ENCODE results near the gene SOX8.
"Not testable (repeated sequence)": the region's sequence is repeated elsewhere in the genome, so short reads cannot be mapped to it uniquely, and the experiment has no call there.

SOX8 gene

DNA sequence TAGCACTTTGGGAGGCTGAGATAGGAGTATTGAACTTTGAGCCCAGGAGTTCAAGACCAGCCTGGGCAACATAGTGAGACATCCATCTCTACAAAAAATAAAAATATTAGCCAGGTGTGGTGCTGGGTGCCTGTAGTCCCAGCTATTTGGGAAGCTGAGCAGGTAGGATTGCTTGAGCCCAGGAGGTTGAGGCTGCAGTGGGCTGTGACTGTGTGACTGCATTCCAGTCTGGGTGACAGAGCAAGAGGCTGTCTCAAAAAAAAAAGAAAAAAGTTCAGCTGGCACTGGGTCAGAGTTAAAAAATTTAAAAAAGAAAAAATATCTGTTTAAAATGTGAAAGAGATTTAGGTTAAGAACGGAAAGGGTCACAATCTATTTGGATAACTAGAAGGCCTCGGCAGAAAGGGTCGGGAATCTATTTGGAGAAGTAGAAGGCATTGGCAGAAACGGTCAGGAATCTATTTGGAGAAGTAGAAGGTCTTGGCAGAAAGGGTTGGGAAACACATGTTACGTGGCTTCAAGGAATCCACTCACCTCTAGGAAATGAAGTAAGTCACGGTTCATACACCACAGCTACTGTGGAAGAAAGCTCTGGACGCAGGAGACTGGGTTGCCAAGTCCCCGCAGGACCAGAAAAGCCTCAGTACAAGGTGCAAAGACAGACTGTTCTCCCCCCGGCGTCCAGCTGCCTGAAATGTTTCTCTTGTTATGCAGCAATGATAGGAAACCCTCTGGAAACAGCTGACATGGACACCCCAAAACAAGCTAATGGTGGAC lies 36.1 kb upstream of the SOX8 start:
- H3K4me3 ChIP-seq (replicated peaks; ENCODE audit: low read depth, low read length): no peak overlapping the region
- TF ChIP-seq, protein P1, sequence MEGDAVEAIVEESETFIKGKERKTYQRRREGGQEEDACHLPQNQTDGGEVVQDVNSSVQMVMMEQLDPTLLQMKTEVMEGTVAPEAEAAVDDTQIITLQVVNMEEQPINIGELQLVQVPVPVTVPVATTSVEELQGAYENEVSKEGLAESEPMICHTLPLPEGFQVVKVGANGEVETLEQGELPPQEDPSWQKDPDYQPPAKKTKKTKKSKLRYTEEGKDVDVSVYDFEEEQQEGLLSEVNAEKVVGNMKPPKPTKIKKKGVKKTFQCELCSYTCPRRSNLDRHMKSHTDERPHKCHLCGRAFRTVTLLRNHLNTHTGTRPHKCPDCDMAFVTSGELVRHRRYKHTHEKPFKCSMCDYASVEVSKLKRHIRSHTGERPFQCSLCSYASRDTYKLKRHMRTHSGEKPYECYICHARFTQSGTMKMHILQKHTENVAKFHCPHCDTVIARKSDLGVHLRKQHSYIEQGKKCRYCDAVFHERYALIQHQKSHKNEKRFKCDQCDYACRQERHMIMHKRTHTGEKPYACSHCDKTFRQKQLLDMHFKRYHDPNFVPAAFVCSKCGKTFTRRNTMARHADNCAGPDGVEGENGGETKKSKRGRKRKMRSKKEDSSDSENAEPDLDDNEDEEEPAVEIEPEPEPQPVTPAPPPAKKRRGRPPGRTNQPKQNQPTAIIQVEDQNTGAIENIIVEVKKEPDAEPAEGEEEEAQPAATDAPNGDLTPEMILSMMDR (IDR thresholded peaks at IDR 0.05; ENCODE audit: low read length, missing control alignments): no peak
- DNase-seq (ENCODE audit: low read depth): no peak

DNA sequence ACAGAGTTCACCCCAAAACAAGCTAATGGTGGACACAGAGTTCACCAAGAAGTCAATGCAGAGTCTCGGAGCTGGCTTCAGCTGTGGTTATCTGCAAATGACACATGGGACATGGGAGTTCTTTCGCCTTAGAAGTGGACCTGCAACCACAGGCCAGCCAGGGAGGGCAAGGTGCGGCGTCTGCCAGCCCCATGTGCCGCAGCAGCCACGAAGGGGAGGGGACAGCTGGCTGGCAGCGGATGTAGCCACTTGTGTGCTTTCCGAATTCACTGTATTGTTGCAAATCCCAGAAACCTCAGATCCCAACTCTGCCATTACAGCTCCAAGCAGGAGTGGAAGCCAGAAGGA lies 35.5 kb upstream of the SOX8 start:
- no peak for DNase-seq (ENCODE audit: low read depth)
- TF ChIP-seq, protein P1 (IDR thresholded peaks at IDR 0.05; ENCODE audit: low read length, missing control alignments): no peak
- H3K4me3 ChIP-seq (replicated peaks; ENCODE audit: low read depth, low read length): no peak overlapping the region

- TF ChIP-seq, protein P1 (IDR thresholded peaks at IDR 0.05; ENCODE audit: low read length, missing control alignments): no peak
- H3K4me3 ChIP-seq (replicated peaks; ENCODE audit: low read depth, low read length): no peak overlapping the region
- DNase-seq (ENCODE audit: low read depth): no peak
These were observed 34.2 kb upstream of the SOX8 start for GRCh38 chr16:947255-947921.

- DNase-seq (ENCODE audit: low read depth); H3K4me3 ChIP-seq (replicated peaks; ENCODE audit: low read depth, low read length): not testable (repeated sequence)
These were observed 33.7 kb upstream of the SOX8 start for GRCh38 chr16:947922-948303.

DNA sequence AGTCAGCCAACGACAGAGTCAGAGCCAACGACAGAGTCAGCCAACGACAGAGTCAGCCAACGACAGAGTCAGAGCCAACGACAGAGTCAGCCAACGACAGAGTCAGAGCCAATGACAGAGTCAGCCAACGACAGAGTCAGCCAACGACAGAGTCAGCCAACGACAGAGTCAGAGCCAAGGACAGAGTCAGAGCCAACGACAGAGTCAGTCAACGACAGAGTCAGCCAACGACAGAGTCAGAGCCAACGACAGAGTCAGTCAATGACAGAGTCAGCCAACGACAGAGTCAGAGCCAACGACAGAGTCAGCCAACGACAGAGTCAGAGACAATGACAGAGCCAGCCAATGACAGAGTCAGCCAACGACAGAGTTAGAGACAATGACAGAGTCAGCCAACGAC lies 32.8 kb upstream of the SOX8 start:
- DNase-seq (ENCODE audit: low read depth): not testable (repeated sequence)

DNA sequence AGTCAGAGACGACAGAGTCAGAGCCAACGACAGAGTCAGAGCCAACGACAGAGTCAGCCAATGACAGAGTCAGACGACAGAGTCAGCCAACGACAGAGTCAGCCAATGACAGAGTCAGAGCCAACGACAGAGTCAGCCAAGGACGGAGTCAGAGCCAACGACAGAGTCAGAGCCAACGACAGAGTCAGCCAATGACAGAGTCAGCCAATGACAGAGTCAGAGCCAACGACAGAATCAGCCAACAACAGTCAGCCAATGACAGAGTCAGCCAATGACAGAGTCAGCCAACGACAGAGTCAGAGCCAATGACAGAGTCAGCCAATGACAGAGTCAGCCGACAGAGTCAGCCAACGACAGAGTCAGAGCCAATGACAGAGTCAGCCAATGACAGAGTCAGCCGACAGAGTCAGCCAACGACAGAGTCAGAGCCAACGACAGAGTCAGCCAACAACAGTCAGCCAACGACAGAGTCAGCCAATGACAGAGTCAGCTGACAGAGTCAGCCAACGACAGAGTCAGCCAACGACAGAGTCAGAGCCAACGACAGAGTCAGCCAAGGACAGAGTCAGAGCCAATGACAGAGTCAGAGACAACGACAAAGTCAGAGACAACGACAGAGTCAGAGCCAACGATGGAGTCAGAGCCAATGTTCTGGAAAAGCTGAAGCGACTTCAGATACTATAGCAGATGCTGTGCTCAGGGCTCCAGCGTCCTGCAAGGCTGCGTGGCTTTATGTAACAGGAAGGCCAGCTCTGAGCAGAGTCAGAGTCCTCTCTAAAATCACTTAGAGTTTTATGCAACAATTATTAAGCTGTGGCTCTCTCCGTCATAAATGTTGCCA lies 30.6 kb upstream of the SOX8 start:
- H3K4me3 ChIP-seq (replicated peaks; ENCODE audit: low read depth, low read length): not testable (repeated sequence)

More for the DNA sequence above, 32.8 kb upstream of the SOX8 start:
- not testable (repeated sequence) for H3K4me3 ChIP-seq (replicated peaks; ENCODE audit: low read depth, low read length)

GRCh38 chr16:951660-952301 lies 29.8 kb upstream of the SOX8 start:
- H3K4me3 ChIP-seq (replicated peaks; ENCODE audit: low read depth, low read length): no peak overlapping the region
- no peak for DNase-seq (ENCODE audit: low read depth)
- TF ChIP-seq, protein P1 (IDR thresholded peaks at IDR 0.05; ENCODE audit: low read length, missing control alignments): no peak

More for the DNA sequence above, 30.6 kb upstream of the SOX8 start:
- DNase-seq (ENCODE audit: low read depth): not testable (repeated sequence)

DNA sequence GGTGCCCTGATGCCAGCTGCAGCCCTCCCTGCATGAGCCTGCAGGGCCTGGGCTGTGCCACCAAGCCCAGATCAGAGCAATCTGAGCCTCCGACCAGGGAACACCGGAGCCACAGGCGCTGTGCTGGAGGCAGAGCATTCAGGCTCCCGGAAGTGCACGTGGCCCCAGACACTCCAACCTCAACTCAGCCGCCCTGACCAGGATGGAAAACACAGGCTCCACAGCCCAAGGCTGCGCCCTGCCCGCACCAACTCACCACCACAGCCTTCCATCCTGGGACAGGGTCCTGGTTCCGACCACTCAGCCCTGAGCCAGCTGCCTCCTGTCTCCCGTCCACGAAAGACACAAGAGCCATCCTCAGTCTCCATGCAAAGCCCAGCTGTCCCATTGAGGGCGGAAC lies 29.2 kb upstream of the SOX8 start:
- TF ChIP-seq, protein P1 (IDR thresholded peaks at IDR 0.05; ENCODE audit: low read length, missing control alignments): no peak
- H3K4me3 ChIP-seq (replicated peaks; ENCODE audit: low read depth, low read length): no peak overlapping the region

GRCh38 chr16:953818-954217 lies 27.8 kb upstream of the SOX8 start:
- not testable (repeated sequence) for DNase-seq (ENCODE audit: low read depth); H3K4me3 ChIP-seq (replicated peaks; ENCODE audit: low read depth, low read length)

More for the DNA sequence above, 29.2 kb upstream of the SOX8 start:
- DNase-seq (ENCODE audit: low read depth): no peak

DNA sequence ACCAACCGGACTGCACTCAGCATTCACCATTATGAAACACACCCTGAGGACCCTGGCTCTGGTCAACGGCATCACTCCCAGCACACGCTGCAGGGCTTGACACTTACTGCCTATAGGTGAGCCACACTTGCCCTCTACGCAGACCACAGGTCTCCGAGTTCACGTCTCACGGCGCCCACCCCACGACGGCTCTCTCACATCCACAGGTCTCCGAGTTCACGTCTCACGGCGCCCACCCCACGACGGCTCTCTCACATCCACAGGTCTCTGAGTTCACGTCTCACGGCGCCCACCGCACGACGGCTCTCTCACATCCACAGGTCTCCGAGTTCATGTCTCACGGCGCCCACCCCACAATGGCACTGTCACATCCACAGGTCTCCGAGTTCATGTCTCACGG lies 25.8 kb upstream of the SOX8 start:
- DNase-seq (ENCODE audit: low read depth); H3K4me3 ChIP-seq (replicated peaks; ENCODE audit: low read depth, low read length): not testable (repeated sequence)

All from fibroblast of pulmonary artery (primary cell).